HG03575 (cell line): ENCODE data around the gene NELL1.
"Not testable (repeated sequence)": the region's sequence is repeated elsewhere in the genome, so short reads cannot be mapped to it uniquely, and the experiment has no call there.

Source experiments
- ATAC-seq: cut with Tn5 transposase; IDR thresholded peaks from one replicate; pipeline ENCODE4 v1.9.1; 2021; ENCODE audit not compliant: unreplicated experiment, insufficient number of reproducible peaks, low FRiP score; ENCODE audit errors: extremely low read depth

NELL1 gene

DNA sequence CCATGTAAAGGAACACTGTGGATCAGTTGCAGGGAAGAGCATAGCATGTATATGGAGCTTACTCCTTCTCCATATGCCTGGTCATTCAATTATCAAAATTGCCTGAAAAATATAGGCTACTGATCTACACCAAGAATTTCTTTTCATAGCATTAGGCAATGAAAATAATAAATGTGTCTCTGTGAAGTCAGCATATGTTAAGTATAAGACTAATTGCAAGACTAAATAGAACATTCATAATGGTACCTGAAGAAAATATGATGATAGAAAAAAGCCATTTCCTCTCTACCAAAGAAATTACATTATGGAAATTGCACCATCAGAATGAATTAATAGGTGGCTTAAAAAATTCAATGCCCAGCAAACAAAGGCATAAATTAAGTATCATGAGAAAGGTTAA is 584.7 kb downstream of the NELL1 start:
- ATAC-seq = no peak

DNA sequence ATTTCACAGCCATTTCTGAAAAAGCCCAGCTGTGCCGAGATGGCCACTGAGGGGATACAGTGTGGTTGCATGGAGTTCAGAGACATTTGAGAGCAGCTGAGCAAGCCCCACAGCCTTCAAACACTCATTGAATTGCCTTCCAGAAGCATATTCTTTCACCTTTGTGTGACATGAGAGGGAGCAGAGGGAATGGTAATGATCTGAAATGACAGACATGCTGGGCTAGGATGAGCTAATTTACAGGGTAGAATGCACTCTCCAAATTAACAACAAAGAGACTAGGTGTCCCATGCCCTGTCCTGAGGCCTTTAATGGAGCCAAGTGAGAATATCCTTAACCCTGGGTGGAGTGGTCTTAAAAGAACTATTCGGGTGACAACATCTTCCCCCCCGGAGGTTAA is 585.4 kb downstream of the NELL1 start:
- no peak for ATAC-seq

DNA sequence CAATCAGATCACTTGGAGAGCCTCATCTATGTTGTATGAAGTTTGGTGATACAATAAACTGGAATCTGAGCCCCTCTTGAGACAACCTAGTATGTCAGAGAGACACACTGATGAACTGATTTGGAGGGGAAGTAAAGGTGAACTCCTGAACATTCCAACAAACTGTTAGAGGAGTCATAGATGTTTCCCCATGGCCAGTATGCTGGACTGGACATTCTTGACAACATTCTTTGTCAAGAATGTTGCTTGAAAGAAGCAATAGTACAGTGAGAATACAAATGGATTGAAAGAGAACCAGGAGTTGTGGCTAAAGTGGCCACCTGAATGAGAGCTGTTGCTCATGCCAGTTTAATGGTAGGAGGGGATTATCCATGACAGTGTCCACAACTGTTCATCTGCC is 588.1 kb downstream of the NELL1 start:
- no peak for ATAC-seq

DNA sequence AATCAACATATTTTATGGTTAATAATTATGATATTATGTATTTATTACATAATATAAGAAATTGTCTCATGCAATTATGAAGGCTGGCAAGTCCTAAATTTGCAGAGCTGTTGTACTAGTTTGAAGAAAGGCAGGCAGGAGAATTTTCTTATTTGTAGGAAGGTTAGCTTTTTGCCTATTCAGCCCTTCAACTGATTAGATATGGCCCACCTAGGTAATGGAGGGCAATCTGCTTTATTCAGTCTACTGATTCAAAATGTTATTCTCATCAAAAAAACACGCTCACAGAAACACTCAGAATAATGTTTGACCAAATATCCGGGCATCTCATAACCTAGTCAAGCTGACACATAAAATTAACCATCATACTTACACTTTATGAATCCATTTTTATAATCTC is 589.0 kb downstream of the NELL1 start:
- no peak for ATAC-seq

DNA sequence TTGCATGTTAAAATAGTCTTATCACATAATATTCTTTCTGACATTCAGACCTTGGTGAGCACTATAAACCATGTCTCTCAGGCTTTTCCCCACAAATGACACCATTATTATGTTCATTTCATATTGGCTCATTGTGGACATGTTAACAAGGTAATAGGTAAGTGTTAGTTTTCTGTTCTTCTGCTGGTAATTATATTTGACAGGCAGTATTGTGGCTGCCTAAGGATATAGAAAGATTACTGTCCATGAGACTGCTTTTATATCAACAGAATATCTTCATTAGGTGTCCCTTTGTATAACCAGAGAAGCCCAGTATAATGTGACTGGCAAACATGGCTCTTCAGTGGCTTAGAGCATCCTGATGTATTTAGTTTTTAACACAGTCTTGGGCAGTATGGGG is 590.7 kb downstream of the NELL1 start:
- no peak for ATAC-seq

DNA sequence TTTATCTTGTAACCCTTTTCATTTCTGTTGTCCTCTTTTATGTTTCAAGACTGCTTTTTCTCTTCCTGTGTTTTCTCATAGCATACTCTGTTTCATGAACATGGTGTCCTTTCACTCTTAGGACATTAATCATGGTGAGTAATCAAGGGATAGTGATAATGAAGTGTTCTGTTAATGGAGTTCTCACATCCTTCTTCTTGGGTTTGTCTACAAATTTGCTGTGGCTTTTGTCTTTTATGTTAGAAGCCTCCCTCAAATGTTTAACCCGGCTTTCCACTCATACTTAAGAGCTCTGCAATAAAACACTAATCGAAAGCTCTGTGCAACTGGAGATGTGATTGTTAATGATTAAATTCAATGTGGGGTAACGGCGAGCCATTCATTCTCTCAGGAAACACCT is 593.6 kb downstream of the NELL1 start:
- ATAC-seq = no peak

DNA sequence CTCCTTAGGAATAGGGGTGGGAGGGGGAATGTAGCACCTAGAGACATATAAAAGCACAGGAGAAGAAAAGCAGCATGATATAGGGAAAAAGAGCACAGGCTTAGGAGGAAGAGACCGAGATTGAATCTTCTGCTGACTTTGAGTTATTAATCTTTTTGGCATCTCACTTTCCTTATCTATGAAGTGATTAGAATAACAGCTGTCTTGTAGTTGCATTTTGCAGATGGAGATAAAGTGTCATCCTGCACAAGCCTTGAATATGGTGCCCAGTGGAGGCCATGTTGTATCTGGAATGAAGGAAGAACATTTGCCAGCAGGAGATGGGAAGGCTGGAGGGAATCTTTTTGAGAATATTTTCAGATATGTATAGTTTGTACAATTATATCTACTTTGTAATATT is 594.7 kb downstream of the NELL1 start:
- no peak for ATAC-seq

DNA sequence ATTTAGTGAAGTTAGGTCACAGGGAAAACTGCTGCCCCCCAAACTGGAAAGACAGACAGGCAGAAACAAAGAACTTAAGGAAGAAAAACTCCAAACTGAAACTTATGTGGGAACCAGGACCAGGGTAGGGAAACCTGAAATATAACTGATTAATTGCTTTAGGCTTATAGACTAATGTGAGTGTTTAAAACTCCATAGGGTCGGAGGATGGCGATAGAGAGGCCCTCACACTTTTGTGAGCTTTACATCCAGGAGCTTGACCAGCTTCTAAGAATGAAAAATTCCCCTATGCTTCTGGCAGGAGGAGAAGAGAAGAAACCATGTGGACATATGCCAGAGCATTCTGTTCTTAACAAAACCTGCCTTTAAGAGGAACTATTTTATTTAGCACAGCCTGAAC is 598.6 kb downstream of the NELL1 start:
- no peak for ATAC-seq

DNA sequence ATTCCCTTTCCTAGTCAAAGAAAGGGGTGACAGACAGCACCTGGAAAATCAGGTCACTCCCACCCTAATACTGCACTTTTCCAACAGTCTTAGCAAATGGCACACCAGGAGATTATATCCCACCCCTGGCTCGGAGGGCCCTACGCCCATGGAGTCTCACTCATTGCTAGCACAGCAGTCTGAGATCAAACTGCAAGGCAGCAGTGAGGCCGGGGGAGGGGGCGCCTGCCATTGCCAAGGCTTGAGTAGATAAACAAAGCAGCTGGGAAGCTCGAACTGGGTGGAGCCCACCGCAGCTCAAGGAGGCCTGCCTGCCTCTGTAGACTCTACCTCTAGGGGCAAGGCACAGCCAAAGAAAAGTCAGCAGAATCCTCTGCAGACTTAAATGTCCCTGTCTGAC is 602.8 kb downstream of the NELL1 start:
- not testable (repeated sequence) for ATAC-seq

DNA sequence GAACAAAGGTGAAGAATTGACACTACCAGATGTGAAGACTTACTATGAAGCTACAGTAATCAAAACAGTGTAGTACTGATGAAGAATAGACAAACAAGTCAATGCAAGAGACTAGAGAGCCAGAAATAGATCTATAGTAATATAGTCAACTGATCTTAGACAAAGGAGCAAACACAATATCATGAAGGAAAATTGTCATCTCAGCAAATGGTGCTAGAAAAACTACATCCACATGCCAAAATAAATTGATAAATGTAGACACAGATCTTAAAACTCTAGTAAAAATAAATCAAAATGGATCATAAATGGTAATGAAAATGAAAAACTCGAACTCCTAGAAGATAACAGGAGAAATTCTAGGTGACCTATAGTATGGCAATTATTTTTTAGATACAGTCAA is 609.5 kb downstream of the NELL1 start:
- ATAC-seq = no peak

DNA sequence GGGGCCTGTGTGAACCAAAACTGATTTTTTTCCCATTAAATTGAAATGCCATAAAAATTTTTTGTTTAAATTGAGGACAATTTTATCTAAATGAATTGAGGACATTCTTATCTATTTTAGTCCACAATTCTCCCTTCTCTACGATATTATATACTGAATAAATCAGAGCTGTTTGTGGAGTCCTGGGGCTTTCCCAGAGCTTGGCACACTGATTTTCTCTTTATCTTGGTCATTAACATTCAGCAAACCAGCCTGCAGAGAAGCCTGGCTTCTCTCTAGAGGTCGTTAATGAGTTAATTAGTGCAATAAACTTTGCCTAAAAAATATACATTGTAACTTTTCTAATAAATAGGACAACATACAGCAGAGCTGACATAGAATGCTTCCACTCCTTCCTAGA is 615.7 kb downstream of the NELL1 start:
- no peak for ATAC-seq

DNA sequence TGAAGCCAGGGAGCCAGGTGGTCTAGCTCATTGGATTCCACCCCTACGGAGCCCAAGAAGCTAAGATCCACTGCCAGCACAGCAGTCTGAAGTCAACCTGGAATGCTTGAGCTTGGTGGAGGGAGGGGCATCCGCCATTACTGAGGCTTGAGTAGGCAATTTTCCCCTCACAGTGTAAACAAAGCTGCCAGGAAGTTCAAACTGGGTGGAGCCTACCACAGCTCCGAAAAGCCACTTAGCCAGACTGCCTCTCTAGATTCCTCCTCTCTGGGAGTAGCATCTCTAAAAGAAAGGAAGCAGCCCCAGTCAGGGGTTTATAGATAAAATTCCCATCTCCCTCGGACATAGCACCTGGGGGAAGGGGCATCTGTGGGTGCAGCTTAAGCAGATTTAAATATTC is 620.3 kb downstream of the NELL1 start:
- no peak for ATAC-seq

DNA sequence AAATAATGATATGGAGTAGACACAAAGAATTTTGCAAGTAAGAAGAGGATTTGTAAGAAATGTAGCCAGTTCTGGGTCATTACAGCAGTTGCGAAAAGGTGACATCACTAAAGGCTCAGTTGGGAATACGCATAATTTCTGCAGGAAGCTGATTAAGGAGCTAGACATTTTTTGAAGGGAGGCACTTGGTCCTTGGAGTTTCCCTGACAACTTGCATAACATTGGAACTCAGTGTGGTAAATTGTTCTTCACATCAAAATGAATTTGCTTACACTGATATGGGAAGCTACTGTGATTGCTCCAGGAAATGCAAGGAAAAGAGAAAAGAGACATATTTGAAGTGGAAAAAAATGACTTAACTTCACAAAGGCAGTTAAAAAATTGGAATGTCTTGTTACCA is 626.1 kb downstream of the NELL1 start:
- ATAC-seq = no peak

DNA sequence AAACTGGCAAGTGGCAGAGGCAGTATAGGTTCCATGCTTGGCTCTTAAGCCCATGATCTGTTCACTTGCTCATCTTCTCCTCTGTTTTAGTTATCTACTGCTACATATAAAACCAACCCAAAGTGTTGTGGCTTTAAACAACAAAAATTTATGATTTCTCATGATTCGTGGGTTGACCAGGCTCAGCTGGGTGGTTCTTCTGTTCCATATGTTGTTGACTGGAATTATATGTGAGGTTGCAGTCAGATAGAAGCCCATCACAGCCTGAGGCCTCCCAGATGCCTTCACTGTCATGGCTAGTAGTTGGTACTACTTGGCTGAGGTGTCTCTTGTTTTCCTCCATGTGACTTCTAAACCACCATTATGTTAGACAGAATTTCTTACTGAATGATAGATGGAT is 632.6 kb downstream of the NELL1 start:
- ATAC-seq = no peak

DNA sequence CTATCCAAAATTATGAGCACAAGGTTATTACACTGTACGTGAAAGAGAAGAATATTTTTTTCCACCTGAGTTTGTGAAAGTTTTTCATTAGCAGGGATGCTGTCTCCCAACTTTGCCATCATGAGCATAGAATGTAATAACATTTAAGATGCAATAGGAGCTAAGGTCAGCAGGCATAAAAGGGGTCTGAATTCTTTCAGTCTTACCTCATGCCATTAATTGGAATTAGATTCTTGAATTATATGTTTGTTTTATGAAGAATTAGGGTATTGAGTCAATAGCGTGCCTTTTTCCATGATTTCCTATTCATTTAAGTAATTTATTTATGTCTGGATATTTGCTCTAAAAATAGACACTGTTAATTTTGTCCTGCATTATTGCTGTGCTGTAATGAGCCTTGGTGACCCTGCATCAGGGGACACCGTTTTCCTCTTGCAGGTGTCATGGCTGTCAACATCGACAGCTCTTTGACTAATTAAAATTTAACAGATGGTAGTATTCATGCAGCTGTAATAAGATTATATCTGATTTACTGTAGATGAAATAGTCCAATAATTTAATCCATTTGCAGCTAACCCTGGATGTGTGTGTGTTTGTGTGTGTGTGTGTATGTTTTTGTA is 637.5 kb downstream of the NELL1 start:
- no peak for ATAC-seq

DNA sequence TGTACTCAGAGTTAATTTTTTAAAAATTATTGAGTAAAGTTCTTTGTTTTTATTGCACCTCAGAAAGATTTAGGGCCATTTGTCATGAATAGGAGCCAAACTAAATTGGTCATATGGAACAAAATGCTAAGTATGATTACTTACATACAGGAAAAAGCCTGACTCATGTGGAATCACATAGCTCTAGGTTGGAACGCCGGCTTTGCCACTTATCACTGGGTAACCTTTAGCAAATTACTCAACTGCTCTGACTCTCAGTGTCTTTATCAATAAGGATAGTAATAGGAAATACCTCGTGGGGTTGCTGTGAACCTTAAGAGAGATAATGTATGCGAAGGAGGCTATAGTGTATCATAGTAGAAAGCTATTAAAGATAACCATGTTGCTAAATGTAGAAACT is 638.5 kb downstream of the NELL1 start:
- no peak for ATAC-seq

DNA sequence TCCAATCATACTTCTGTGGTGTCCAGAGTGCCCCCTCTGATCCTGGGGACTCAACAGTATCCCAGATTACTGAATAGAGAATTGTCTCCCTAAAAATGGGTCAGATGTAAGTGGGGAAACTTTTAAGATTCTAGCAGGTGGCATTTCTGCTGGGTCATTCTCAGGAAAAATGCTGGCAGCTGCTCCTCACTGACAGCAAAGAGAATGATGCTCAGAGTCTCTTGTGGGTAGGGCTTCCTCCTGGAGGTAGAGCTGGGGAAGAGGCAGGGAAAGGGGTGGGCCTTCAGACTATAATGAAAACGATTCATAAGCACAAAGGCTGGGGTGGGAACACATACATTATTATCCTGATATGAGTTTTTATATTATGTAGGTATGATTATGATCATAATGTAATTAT is 647.2 kb downstream of the NELL1 start:
- ATAC-seq = no peak

DNA sequence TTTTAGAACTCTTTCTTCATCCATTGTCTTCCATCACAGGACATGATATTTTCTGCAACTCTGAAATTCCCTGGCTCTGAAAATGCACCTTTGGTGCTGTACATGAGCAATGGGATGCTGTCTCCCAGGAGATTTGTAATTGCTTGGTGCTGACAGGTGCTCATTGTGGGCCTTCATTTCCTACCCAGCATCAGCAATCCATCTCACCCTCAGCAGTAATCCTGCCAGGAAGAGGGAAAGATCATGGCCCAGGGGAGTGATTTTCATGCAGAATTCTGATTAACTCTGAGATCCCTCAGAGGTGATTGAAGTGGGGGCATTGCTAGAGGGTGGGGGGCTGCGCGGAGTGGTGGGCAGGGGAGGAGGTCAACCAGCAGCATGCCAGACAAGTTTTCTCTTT is 651.7 kb downstream of the NELL1 start:
- no peak for ATAC-seq

DNA sequence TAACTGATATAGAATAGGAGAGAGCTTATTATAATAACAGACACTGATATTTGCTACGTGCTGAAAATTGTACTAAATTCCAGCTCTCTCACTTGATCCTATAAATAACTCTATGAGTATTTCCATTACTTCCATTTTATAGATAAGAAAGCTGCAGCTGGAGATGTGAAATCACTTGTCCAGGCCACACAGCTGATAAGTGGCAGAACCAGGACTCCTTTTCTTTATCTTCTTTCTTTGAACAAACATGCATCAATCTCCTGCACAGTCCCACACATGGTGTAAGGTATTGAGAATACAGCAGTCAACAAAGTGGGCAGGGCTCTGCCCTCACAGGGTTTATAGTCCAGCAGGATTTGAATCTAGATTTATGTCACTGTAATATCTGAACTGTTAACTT is 652.1 kb downstream of the NELL1 start:
- no peak for ATAC-seq

DNA sequence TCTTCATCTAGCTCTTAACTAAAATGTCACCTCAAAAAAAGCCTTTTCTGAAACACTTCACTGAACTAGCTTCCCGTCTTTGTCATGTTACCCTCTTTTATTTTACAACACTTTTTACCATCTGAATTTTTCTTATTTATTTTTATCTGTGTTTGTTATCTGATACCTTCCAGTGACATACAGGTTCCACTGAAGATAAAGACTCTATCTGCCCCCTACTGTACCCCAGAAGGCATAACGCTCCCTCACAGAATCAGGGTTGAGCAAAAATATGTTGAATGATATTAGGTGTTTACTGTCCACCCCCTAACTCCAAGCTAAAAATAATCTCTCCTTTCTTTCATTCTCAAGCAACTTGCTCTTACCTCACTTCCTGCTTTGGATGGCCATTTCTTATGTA is 654.2 kb downstream of the NELL1 start:
- no peak for ATAC-seq

DNA sequence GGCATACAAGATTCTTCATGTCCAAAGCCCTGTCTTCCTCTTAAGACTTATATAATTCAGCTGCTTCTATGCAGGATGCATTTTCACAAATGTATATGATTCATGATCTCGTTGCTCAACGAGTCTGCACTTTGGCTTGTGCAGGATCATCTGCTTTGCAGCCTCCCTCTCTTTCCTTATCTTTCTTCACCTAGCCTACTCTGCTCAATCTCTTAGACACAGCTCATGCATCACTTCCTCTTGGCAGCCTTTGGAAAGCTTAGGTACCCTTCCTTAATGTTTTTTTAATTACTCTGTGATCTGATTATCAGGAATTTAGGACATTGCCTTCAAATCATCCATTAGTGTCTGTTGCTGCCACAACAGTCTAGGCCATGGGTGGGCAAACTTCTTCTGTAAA is 673.8 kb downstream of the NELL1 start:
- ATAC-seq = no peak

DNA sequence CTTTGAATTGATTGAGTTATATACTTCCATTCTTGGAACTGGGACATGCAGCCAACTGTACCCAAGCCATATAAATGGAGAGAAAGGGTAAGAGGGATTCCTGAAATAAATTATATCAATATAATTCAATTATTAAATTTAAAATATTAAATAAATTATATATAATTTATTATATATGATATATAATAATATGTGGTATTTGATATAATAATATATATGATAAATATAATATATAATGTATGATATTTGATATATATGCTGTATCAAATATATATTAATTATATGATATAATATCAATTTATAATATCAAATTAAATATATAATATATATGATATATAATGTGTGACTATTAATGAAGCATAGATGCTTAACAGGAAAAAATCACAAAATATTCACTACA is 677.0 kb downstream of the NELL1 start:
- ATAC-seq = no peak
